Activated B cell treated with CpG ODN at 0.5 μM for 24 hours (primary cell): ENCODE data around the gene AP5B1. TPM values are rescaled to one million over a fixed set of nuclear protein-coding genes. Genes with fewer than 3 reads are reported as not detected.
A peak's percentile ranks its signal among the peaks of the same experiment; 100 is the strongest.

Experiments used
- ATAC-seq: fragments of 200-7000 bp; cut with Tn5 transposase; one replicate; pipeline ENCODE4 v1.10.0; 2021; ENCODE audit warnings: low read depth, mild to moderate bottlenecking, moderate library complexity
- CTCF ChIA-PET: fragments of 350-600 bp; sonication (Branson Sonifier 250); formaldehyde crosslinking; loops from one replicate; lab custom pipeline; 2021; ENCODE audit warnings: antibody characterized with exemption; lab: Charles Lee
- POLR2A ChIA-PET: fragments of 350-600 bp; sonication (Branson Sonifier 250); formaldehyde crosslinking; loops from one replicate; lab custom pipeline; 2021; ENCODE audit warnings: antibody characterized with exemption; lab: Charles Lee
- DNase-seq: peaks from one replicate; pipeline ENCODE4 v3.0.0; 2022
- H3K27ac Mint-ChIP-seq: one replicate; pipeline ENCODE4 v1.8.0; 2020; ENCODE audit warnings: mixed read lengths
- H3K27me3 Mint-ChIP-seq: one replicate; pipeline ENCODE4 v1.8.0; 2021; ENCODE audit warnings: mixed read lengths
- H3K36me3 Mint-ChIP-seq: one replicate; pipeline ENCODE4 v1.8.0; 2021; ENCODE audit warnings: low read depth, mixed read lengths
- H3K4me1 Mint-ChIP-seq: one replicate; pipeline ENCODE4 v1.8.0; 2021; ENCODE audit warnings: mixed read lengths
- H3K4me3 Mint-ChIP-seq: one replicate; pipeline ENCODE4 v1.8.0; 2020; ENCODE audit warnings: mild to moderate bottlenecking, mixed read lengths
- H3K9me3 Mint-ChIP-seq: one replicate; pipeline ENCODE4 v1.8.0; 2020; ENCODE audit warnings: mixed read lengths
- CTCF ChIP-seq: fragments of 200-600 bp; IDR thresholded peaks from one replicate; pipeline ENCODE4 v1.8.0; 2022; ENCODE audit warnings: antibody characterized with exemption, mild to moderate bottlenecking
- intact Hi-C: fragments of 100-400 bp; cut with micrococcal nuclease; formaldehyde crosslinking; loops from one replicate; pipeline ENCODE4 v1.15.1; 2024
- total RNA-seq: library from RNA; stranded (reverse); gene quantifications from 2 replicates; pipeline ENCODE4 v1.2.3, GENCODE V29; 2022

AP5B1 gene
- total RNA-seq, 1 donor from 2014 or later: 20.9 TPM

GRCh38 chr11:65788821-65789220, 8.0 kb upstream of the AP5B1 start:
- Mint-ChIP-seq H3K4me3 (no peak overlapping the region), H3K9me3 (no peaks in the 10 kb centered on the region), H3K27me3 (peaks cover 3% of the 10 kb centered on the region), H3K4me1 (peaks cover 44% of the 10 kb centered on the region), H3K36me3 (no peaks in the 10 kb centered on the region), H3K27ac (no peak overlapping the region)
- POLR2A ChIA-PET: interaction anchor here (0.6 to 4.8 kb wide), 6 partner anchors 8 to 104 kb away, joined by 3 to 46 read pairs (median 4); partner anchors contain the start of genes AP5B1 and MUS81
- no peak for TF ChIP-seq CTCF
- ATAC-seq: no peak
- CTCF ChIA-PET: interaction anchor here (1.2 to 1.3 kb wide), 2 partner anchors 9 to 29 kb away, joined by 3 to 5 read pairs; partner anchors contain the start of gene AP5B1
- intact Hi-C loops: no loop called here
- DNase-seq: no peak

- DNase-seq (no peak), ATAC-seq (no peak)
- POLR2A ChIA-PET: interaction anchor here (0.6 to 1.5 kb wide), 5 partner anchors 12 to 76 kb away, joined by 3 to 5 read pairs (median 3); partner anchors contain the start of gene MUS81
- Mint-ChIP-seq H3K27me3 (peaks cover 3% of the 10 kb centered on the region), H3K4me1 (peaks cover 45% of the 10 kb centered on the region), H3K9me3 (no peaks in the 10 kb centered on the region), H3K27ac (no peak overlapping the region), H3K36me3 (no peaks in the 10 kb centered on the region), H3K4me3 (peak overlapping the region; percentile 79)
- CTCF ChIA-PET: interaction anchor here (1.2 to 1.3 kb wide), 2 partner anchors 8 to 30 kb away, joined by 3 to 5 read pairs; partner anchors contain the start of gene AP5B1
- intact Hi-C loops: no loop called here
- no peak for TF ChIP-seq CTCF
Observed at GRCh38 chr11:65787649-65788622, 7.2 kb upstream of the AP5B1 start.

DNA sequence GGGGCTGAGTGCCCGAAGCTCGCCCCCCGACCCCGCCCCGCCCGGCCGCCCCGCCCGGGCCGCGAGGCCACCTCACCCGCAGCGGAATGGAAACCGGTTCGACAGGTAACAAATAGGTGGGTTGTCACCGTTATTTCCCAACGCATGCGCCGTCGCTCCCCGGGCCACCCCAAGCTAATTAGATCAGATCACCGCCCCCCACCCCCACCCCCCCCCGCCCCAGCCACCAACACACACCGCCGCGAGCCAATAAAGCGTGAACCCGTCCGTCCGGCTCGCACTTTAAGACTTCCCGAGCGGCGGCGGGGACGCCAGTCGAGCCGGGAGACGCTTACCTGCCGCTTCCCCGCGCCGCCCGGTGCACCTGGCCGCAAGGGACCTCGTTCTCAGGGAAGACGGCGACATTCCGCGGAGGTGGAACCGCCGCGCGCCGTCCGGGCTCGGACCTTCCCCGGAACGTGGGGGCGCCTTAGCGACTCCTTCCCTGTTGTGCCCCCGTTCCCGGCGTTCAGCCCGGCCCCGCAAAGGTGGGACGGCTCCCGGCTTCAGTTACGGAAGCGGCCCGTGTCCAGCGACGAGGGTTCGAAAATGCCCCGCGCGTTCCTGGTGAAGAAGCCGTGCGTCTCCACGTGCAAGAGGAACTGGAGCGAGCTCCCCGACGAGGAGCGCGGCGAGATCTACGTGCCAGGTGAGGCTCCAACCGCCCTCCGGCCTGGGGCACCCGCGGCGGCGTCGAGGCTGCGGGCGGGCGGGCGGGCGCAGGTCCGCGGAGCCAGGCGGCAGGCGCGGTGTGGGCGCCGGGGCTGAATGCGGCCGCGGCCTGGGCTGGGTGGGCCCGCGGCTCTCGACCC, 6.2 kb upstream of the AP5B1 start, which contains the start of gene OVOL1:
OVOL1 (plus strand) TSS at position 278 of the 851 bp plus-strand sequence; CDS start at position 589, 311 bp downstream.
- peaks cover 41% of the 10 kb centered on the region for H3K4me1 Mint-ChIP-seq
- ChIA-PET POLR2A (interaction anchor here (0.7 to 1.5 kb wide), 4 partner anchors 11 to 159 kb away, joined by 3 to 5 read pairs (median 3); partner anchors contain the start of gene MUS81), CTCF (no interaction called here)
- H3K27me3 Mint-ChIP-seq: peaks cover 3% of the 10 kb centered on the region
- TF ChIP-seq CTCF: no peak
- H3K27ac Mint-ChIP-seq: peak within 1 kb of the TSS; percentile 41
- intact Hi-C loops: no loop called here
- peak within 1 kb of the TSS; percentile 79 for H3K4me3 Mint-ChIP-seq
- ATAC-seq: peak; percentile 11
- no peaks in the 10 kb centered on the region for H3K36me3 Mint-ChIP-seq
- H3K9me3 Mint-ChIP-seq: no peaks in the 10 kb centered on the region
- DNase-seq: peak; percentile 31

DNA sequence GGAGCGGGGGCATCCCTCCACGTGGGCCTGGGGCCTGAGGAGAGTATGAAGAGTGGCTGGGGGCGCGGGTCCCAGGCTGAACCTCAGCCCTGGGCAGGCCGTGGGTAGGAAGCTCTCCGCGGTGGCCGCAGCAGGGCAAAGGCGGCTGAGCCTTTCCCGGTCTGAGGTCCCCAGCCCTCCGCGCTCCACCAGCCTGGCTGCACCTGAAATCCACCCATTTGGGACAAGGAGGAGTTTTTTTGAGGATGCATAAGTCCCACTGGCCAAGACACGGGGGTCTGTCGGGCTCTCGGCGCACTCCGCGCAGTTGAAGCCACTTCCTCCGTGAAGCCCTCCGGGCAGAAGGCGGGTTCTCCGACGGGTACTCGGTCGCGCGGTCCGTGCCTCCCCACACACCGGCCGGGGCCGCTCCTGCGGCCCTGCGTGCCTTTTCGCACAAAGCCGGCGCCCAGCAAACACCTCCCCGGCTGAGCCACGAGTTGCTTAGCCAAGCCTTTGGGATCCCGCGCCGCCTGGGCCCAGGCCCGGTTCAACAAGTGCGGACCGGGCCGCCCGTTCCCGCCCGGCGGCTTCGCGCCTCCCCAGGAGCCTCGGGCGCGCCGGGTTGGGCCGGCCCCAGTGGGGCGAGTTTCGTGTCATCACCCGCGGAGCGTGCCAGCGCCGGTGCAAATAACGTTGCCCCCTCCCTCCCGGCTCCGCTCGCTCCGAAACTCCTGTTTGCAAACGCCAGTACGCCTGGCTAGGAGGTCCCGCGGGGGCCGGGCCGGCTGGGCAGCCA, 5.4 kb upstream of the AP5B1 start:
- DNase-seq: peak; percentile 49
- ChIA-PET CTCF (no interaction called here), POLR2A (interaction anchor here (0.7 to 1.5 kb wide), 2 partner anchors 10 to 160 kb away, joined by 3 to 5 read pairs; no protein-coding TSS in a partner anchor)
- H3K9me3 Mint-ChIP-seq: no peaks in the 10 kb centered on the region
- peaks cover 32% of the 10 kb centered on the region for H3K4me1 Mint-ChIP-seq
- no peaks in the 10 kb centered on the region for H3K36me3 Mint-ChIP-seq
- peak; percentile 35 for ATAC-seq
- peaks cover 3% of the 10 kb centered on the region for H3K27me3 Mint-ChIP-seq
- intact Hi-C loops: no loop called here
- no peak overlapping the region for H3K4me3 Mint-ChIP-seq
- no peak overlapping the region for H3K27ac Mint-ChIP-seq
- no peak for TF ChIP-seq CTCF
